ENCODE measurements around the gene PDP2. TPM values are rescaled to one million over a fixed set of nuclear protein-coding genes. Genes with fewer than 3 reads are reported as not detected.

The PDP2 gene
- 12.8 and 17.8 TPM in 2 replicates for total RNA-seq

GRCh38 chr16:66880288-66881013, at the start of gene PDP2:
TSS of gene PDP2 (plus strand) at chr16:66880515. CDS start at chr16:66884285, 3,770 bp downstream.

GRCh38 chr16:66844342-66845079, 35.8 kb upstream of the PDP2 start, which contains the start of gene CA7:
TSS of gene CA7 (plus strand) at chr16:66844414. CDS start at chr16:66844488, 74 bp downstream.

DNA sequence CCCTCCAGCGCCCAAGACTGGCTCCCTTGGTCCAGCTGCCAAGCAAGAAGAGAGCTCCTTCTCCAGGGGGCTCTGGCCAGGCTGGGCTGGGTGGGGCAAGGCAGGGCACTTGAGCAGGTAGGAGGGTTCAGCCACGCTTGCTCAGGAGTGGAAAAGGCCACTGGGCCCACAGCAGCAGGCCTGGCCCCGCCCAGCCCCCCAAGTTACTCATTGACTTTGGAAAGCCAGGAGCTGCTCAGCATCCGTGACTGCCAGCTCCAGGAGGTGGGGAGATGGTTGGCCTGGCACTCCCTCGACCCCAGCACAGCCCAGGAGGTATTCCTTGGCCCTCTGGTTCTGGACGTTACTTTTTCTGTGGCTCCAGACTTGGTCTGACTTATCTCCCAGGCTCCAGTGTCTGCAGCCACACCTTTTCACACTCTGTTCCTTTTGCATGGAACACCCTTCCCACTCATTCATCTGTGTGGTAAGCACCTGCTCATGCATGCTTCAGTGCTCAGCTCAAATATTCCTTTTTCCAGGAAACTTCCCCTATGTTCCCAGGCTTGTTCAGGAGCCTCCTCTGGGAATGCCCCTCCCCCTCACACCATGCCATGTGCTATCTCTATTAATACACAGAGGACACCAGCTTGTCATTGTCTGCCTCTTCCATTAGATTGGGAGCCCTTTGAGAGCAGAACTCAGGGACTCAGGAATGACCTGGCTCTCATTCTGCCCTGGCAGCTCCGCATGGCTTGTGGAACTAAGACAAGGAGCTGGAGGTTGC, 38.7 kb downstream of the PDP2 start, which contains the start of gene CDH16:
CDH16 (minus strand) TSS at position 83 of the 766 bp plus-strand sequence. CDS start 820 bp downstream, outside the sequence.

GRCh38 chr16:66925322-66925840, 45.1 kb downstream of the PDP2 start, which contains the start of gene RRAD:
TSS of gene RRAD (minus strand) at chr16:66925535. CDS start at chr16:66925179, 356 bp downstream.

GRCh38 chr16:66934138-66934838, 54.0 kb downstream of the PDP2 start, which contains the start of gene CIAO2B:
TSS of gene CIAO2B (minus strand) at chr16:66934402. CDS start at chr16:66934364, 38 bp downstream.

DNA sequence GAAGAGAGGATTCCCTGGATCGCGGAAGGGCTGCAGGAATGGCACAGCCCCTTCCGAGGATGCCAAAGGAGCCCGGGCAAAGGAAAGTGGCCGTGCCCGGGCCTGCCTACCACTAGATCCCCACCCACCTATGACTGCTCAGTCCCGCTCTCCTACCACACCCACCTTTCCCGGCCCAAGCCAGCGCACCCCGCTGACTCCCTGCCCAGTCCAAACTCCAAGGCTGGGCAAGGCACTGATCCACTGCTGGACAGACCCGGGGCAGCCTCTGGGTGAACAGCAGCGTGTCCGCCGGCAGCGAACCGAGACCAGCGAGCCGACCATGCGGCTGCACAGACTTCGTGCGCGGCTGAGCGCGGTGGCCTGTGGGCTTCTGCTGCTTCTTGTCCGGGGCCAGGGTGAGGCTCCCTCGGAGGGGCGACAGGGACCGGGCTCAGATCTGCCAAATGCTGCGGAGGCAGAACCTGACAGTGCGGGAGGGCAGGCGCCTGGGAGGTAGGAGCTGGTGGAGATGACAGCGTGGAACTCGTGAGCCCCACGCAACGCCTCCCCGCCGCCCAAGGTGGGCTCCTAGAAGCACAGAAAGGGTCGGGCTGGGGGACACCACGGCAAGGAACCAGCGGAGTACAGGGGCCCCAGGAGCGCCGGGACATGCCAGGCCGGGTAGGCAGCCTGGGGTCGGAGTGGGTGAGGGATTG, 55.1 kb downstream of the PDP2 start, which contains the start of gene CES2:
CES2 (plus strand) TSS at position 203 of the 698 bp plus-strand sequence; CDS start at position 323, 120 bp downstream.

Other genes with a start within 250 kb of the PDP2 start
- 29.4 and 37.0 TPM in 2 replicates for gene CMTM4, start 183.8 kb upstream of the PDP2 start, total RNA-seq
- 153 and 180 TPM in 2 replicates for gene DYNC1LI2, start 128.9 kb upstream of the PDP2 start, total RNA-seq
- 0.12 and 0.16 TPM in 2 replicates for gene TERB1, start 78.9 kb upstream of the PDP2 start, total RNA-seq
- gene NAE1, start 49.5 kb upstream of the PDP2 start, total RNA-seq = 45.6 and 46.0 TPM in 2 replicates
- gene CA7, start 36.1 kb upstream of the PDP2 start, total RNA-seq = not detected in 2 replicates
- gene CDH16, start 38.4 kb downstream of the PDP2 start, total RNA-seq = not detected in 2 replicates
- gene RRAD, start 45.0 kb downstream of the PDP2 start, total RNA-seq = 10.9 and 23.2 TPM in 2 replicates
- gene CIAO2B, start 53.9 kb downstream of the PDP2 start, total RNA-seq = 67.7 and 98.0 TPM in 2 replicates
- 47.5 and 50.9 TPM in 2 replicates for gene CES2, start 55.0 kb downstream of the PDP2 start, total RNA-seq
- gene CES3, start 80.8 kb downstream of the PDP2 start, total RNA-seq = 0.12 and 0.16 TPM in 2 replicates
- gene CES4A, start 108.1 kb downstream of the PDP2 start, total RNA-seq = 6.8 and 7.5 TPM in 2 replicates
- gene CBFB, start 148.6 kb downstream of the PDP2 start, total RNA-seq = 42.9 and 47.7 TPM in 2 replicates
- gene PHAF1, start 229.4 kb downstream of the PDP2 start, total RNA-seq = 16.5 and 17.0 TPM in 2 replicates